ENCODE results near the gene CA9. TPM values are rescaled to one million over a fixed set of nuclear protein-coding genes. Genes with fewer than 3 reads are reported as not detected.

The CA9 gene
- polyA plus RNA-seq, 3 donors, result not detected

DNA sequence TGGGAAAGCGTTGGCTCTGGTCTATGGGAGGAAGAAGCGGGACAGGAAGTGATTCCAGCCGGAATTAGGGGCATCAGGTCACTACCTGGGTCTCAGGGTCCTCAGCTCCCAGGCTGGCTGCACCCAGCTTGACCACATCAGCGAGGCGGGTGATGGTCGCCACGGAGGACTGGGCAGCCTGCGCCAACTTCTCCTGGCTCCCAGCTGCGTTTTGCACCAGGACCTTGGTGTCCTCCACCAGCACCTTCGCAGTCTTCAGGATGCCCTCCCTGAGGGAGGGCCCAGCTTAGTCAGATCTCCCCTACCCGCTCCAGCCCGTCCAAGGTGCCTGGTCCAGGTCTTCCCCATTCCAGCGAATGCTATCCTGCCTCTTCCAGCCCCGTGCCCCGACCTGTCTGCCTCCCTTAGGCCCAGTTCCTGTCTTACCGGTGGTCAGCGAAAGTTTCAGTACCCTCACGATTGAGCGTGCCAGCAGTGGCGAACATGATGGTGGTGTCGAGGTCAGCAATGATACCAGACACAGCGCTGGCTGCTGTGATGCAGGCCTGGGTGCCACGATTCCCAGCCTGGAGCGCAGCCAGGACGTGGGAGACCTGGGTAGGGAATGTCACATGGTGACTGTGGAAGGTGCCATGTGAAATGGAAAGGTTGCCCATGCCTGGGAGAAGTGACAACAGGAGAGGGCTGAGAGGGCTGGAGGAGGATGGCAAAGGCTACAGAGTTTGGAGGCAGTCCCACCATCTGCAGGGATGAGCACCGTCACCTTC, 30.4 kb downstream of the CA9 start:
- H2AFZ ChIP-seq (ENCODE audit: insufficient read depth, low read depth, low read length, poor library complexity, severe bottlenecking), result no peak overlapping the region
- H3K9me3 ChIP-seq (replicated peaks in 1 of 2; ENCODE audit: control insufficient read depth in 1 of 2, insufficient read depth in 1 of 2, low read length in 2 of 2), result no peaks in the 10 kb centered on the region
- no peak overlapping the region for H3K9ac ChIP-seq (ENCODE audit: insufficient read depth, low read length, poor library complexity, severe bottlenecking)
- H3K79me2 ChIP-seq (ENCODE audit: insufficient read depth, low read length), result no peaks in the 10 kb centered on the region
- no peak overlapping the region for H3K4me3 Mint-ChIP-seq
- H3K4me1 Mint-ChIP-seq, result no peaks in the 10 kb centered on the region
- peaks cover 0 to 65% of the 10 kb centered on the region in 2 donors for H3K36me3 Mint-ChIP-seq
- peaks cover 100% of the 10 kb centered on the region for H4K20me1 ChIP-seq (ENCODE audit: insufficient read depth, low read length)
- WGBS (ENCODE audit: insufficient coverage), result 98% methylated on average over 25 of the region's 26 CpGs
- H3K36me3 ChIP-seq (replicated peaks in 1 of 2; ENCODE audit: control insufficient read depth in 1 of 2, insufficient read depth in 2 of 2, low read length in 2 of 2), result peaks cover 98 to 100% of the 10 kb centered on the region in 2 donors
- intact Hi-C loops (cut with micrococcal nuclease), result no loop called here
- H3K4me2 ChIP-seq (replicated peaks; ENCODE audit: extremely low read depth, low read length, poor library complexity, severe bottlenecking), result no peak overlapping the region
- TF ChIP-seq, protein P1, sequence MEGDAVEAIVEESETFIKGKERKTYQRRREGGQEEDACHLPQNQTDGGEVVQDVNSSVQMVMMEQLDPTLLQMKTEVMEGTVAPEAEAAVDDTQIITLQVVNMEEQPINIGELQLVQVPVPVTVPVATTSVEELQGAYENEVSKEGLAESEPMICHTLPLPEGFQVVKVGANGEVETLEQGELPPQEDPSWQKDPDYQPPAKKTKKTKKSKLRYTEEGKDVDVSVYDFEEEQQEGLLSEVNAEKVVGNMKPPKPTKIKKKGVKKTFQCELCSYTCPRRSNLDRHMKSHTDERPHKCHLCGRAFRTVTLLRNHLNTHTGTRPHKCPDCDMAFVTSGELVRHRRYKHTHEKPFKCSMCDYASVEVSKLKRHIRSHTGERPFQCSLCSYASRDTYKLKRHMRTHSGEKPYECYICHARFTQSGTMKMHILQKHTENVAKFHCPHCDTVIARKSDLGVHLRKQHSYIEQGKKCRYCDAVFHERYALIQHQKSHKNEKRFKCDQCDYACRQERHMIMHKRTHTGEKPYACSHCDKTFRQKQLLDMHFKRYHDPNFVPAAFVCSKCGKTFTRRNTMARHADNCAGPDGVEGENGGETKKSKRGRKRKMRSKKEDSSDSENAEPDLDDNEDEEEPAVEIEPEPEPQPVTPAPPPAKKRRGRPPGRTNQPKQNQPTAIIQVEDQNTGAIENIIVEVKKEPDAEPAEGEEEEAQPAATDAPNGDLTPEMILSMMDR (IDR thresholded peaks at IDR 0.05), result no peak
- H3K9me3 Mint-ChIP-seq, result peaks cover 0 to 2% (median 0%) of the 10 kb centered on the region in 7 donors
- H3K27me3 Mint-ChIP-seq (ENCODE audit: low read depth in 3 of 3), result no peaks in the 10 kb centered on the region
- no peaks in the 10 kb centered on the region for H3K4me1 ChIP-seq (ENCODE audit: control insufficient read depth in 1 of 2, insufficient read depth in 2 of 2, low read length in 2 of 2)
- DNase-seq, result no peak
- no peaks in the 10 kb centered on the region for H3K27me3 ChIP-seq (ENCODE audit: control insufficient read depth in 2 of 2, insufficient read depth in 2 of 2, low read length in 2 of 2)
- peak overlapping the region in 1 of 7 donors; percentile 39 for H3K27ac Mint-ChIP-seq
- peak overlapping the region in 1 of 2 donors; percentile 6 for H3K27ac ChIP-seq (ENCODE audit: low read depth in 1 of 2, low read length in 2 of 2)
- no peak overlapping the region for H3K4me3 ChIP-seq (replicated peaks in 1 of 3; ENCODE audit: low read depth in 2 of 3, low read length in 3 of 3)

DNA sequence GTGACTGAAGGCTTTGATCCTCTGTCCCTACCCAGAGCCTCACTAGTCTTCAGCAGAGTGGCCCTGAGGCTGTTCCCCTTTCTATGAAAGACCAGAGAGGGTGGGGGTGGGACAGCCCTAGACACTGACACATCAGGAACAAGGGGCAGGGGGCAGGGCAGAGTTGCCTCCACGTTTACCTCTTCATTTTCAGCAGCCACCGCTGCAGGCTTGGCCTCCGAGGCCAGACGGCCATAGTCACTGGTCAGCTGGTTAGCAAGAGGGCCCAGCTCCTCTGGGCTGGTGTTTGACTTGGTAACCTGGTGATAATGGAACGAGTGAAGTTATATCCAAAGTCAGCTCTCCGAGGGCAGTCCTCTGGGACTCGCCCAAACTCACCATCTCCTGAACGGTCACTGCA, 31.6 kb downstream of the CA9 start:
- DNase-seq, result no peak
- TF ChIP-seq, protein P1 (IDR thresholded peaks at IDR 0.05), result no peak
- H3K36me3 ChIP-seq (replicated peaks in 1 of 2; ENCODE audit: control insufficient read depth in 1 of 2, insufficient read depth in 2 of 2, low read length in 2 of 2), result peaks cover 94 to 99% of the 10 kb centered on the region in 2 donors
- H3K4me3 Mint-ChIP-seq, result no peak overlapping the region
- no peaks in the 10 kb centered on the region for H3K27me3 ChIP-seq (ENCODE audit: control insufficient read depth in 2 of 2, insufficient read depth in 2 of 2, low read length in 2 of 2)
- peaks cover 97% of the 10 kb centered on the region for H4K20me1 ChIP-seq (ENCODE audit: insufficient read depth, low read length)
- no peak overlapping the region for H3K9ac ChIP-seq (ENCODE audit: insufficient read depth, low read length, poor library complexity, severe bottlenecking)
- H3K27me3 Mint-ChIP-seq (ENCODE audit: low read depth in 3 of 3), result no peaks in the 10 kb centered on the region
- WGBS (ENCODE audit: insufficient coverage), result 95% methylated on average over 8 of the region's 8 CpGs
- H3K9me3 ChIP-seq (replicated peaks in 1 of 2; ENCODE audit: control insufficient read depth in 1 of 2, insufficient read depth in 1 of 2, low read length in 2 of 2), result no peaks in the 10 kb centered on the region
- H3K9me3 Mint-ChIP-seq, result peaks cover 0 to 2% (median 0%) of the 10 kb centered on the region in 7 donors
- intact Hi-C loops (cut with micrococcal nuclease), result no loop called here
- no peak overlapping the region for H2AFZ ChIP-seq (ENCODE audit: insufficient read depth, low read depth, low read length, poor library complexity, severe bottlenecking)
- H3K4me1 Mint-ChIP-seq, result no peaks in the 10 kb centered on the region
- peaks cover 0 to 71% of the 10 kb centered on the region in 2 donors for H3K36me3 Mint-ChIP-seq
- no peak overlapping the region for H3K4me3 ChIP-seq (replicated peaks in 1 of 3; ENCODE audit: low read depth in 2 of 3, low read length in 3 of 3)
- H3K4me2 ChIP-seq (replicated peaks; ENCODE audit: extremely low read depth, low read length, poor library complexity, severe bottlenecking), result no peak overlapping the region
- peak overlapping the region in 2 of 7 donors; percentile 14 to 50 for H3K27ac Mint-ChIP-seq
- no peaks in the 10 kb centered on the region for H3K79me2 ChIP-seq (ENCODE audit: insufficient read depth, low read length)
- H3K4me1 ChIP-seq (ENCODE audit: control insufficient read depth in 1 of 2, insufficient read depth in 2 of 2, low read length in 2 of 2), result no peaks in the 10 kb centered on the region
- H3K27ac ChIP-seq (ENCODE audit: low read depth in 1 of 2, low read length in 2 of 2), result peak overlapping the region in 1 of 2 donors; percentile 5

Measured in CD14-positive monocyte (primary cell).